GM12878 (cell line): Measurements from ENCODE around the gene BORCS6. TPM values are rescaled to one million over a fixed set of nuclear protein-coding genes. Genes with fewer than 3 reads are reported as not detected.

ENCODE experiments used
- CBX3 ChIP-seq: fragments of 200-600 bp; sonication (generic); IDR thresholded peaks from 2 replicates; pipeline ENCODE4 v1.6.1; 2016; ENCODE audit warnings: low read depth, borderline replicate concordance
- HSF1 ChIP-seq: fragments of 150-350 bp; IDR thresholded peaks from 2 replicates; pipeline ENCODE4 v1.6.1; 2014; ENCODE audit warnings: mild to moderate bottlenecking, low read depth, low read length
- IKZF1 ChIP-seq: fragments of 450-650 bp; conservative IDR thresholded peaks from 2 replicates; pipeline ENCODE4 v1.6.1; 2017; ENCODE audit warnings: antibody characterized with exemption, mild to moderate bottlenecking
- IRF4 ChIP-seq: IDR thresholded peaks from 2 replicates; pipeline ENCODE4 v1.6.1; 2011; ENCODE audit warnings: low read depth, low read length
- PAX5 ChIP-seq: IDR thresholded peaks from 2 replicates; pipeline ENCODE4 v1.6.1; 2011; ENCODE audit warnings: low read depth, low read length, borderline replicate concordance
- PAX8 ChIP-seq: fragments of 450-650 bp; IDR thresholded peaks from 2 replicates; pipeline ENCODE4 v1.6.1; 2017; ENCODE audit warnings: mild to moderate bottlenecking, moderate library complexity
- RELA ChIP-seq: fragments of 450-650 bp; IDR thresholded peaks from 2 replicates; pipeline ENCODE4 v1.8.0; 2014; ENCODE audit warnings: borderline replicate concordance; ENCODE audit not compliant: partially characterized antibody
- REST ChIP-seq: IDR thresholded peaks from 2 replicates; pipeline ENCODE4 v1.6.1; 2012; ENCODE audit warnings: mild to moderate bottlenecking, low read depth, low read length
- SPI1 ChIP-seq: IDR thresholded peaks from 2 replicates; pipeline ENCODE4 v1.6.1; 2011; ENCODE audit warnings: low read depth, mild to moderate bottlenecking, low read length, moderate library complexity, borderline replicate concordance; ENCODE audit not compliant: insufficient read depth
- TBL1XR1 ChIP-seq: IDR thresholded peaks from 2 replicates; pipeline ENCODE4 v1.6.1; 2012; ENCODE audit warnings: low read depth, low read length, improper control_type of control experiment
- ZBTB4 ChIP-seq: fragments of 450-650 bp; formaldehyde crosslinking; IDR thresholded peaks from 2 replicates; pipeline ENCODE4 v1.4.0; 2022; ENCODE audit warnings: mild to moderate bottlenecking, moderate library complexity
- ZNF24 ChIP-seq: fragments of 450-650 bp; IDR thresholded peaks from 2 replicates; pipeline ENCODE4 v1.6.1; 2017; ENCODE audit warnings: antibody characterized with exemption, mild to moderate bottlenecking
- ZSCAN29 ChIP-seq: fragments of 450-650 bp; IDR thresholded peaks from 2 replicates; pipeline ENCODE4 v1.6.1; 2017; ENCODE audit warnings: mild to moderate bottlenecking, moderate library complexity
- polyA plus RNA-seq, 11 experiments: library from polyadenylated mRNA; depleted of rRNA in 4 of 11; unstranded in 6 of 11; stranded (reverse) in 5 of 11; fragments of >200 nt; fragmentation: Nextera tagmentation in 4 of 11; fragmentation: Illumina TruSeq in 1 of 11; extraction: Ambion mirVana in 4 of 11; extraction: Trizol in 1 of 11; gene quantifications; 1 replicate in 1 of 11; 2 replicates in 10 of 11; pipeline versions ENCODE4 v1.2.1 to v1.2.3, GENCODE V29; 2011 to 2016; ENCODE audit warnings: inconsistent platforms in 2 of 11, missing spikeins in 2 of 11, low read depth in 1 of 11
- total RNA-seq, 4 experiments: library from RNA; depleted of rRNA in 3 of 4; stranded (reverse); fragments of >200 nt in 3 of 4; fragmentation: Illumina TruSeq in 1 of 4; extraction: Trizol in 1 of 4; gene quantifications; 2 replicates each; pipeline versions ENCODE4 v1.2.1 to v1.2.3, GENCODE V29; 2013 to 2021
- TF ChIP-seq, protein P1 (sequence below): fragments of 450-650 bp; IDR thresholded peaks from 2 replicates; pipeline ENCODE4 v1.6.1; 2014; ENCODE audit warnings: mild to moderate bottlenecking
- TF ChIP-seq, protein P2 (sequence below): fragments of 450-650 bp; IDR thresholded peaks from 2 replicates; pipeline ENCODE4 v1.6.1; 2017; ENCODE audit warnings: mild to moderate bottlenecking, moderate library complexity

BORCS6 gene
- total and polyA plus RNA-seq, 10 of the 15 experiments (the other 5 are each of a cell fraction or from before 2014, with no cell fraction given): 0.37 to 14.1 (median 6.7) TPM

GRCh38 chr17:8151120-8151640, 38.8 kb downstream of the BORCS6 start (continued):
- TF ChIP-seq, protein P1, sequence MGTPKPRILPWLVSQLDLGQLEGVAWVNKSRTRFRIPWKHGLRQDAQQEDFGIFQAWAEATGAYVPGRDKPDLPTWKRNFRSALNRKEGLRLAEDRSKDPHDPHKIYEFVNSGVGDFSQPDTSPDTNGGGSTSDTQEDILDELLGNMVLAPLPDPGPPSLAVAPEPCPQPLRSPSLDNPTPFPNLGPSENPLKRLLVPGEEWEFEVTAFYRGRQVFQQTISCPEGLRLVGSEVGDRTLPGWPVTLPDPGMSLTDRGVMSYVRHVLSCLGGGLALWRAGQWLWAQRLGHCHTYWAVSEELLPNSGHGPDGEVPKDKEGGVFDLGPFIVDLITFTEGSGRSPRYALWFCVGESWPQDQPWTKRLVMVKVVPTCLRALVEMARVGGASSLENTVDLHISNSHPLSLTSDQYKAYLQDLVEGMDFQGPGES: no peak
- TF ChIP-seq ZBTB4 (CRISPR knock-in tag) (no peak), PAX5 (peak; percentile 72; the same call in 1 of the 2 replicates), RELA (peak; percentile 79), CBX3 (no peak), ZSCAN29 (no peak), TBL1XR1 (no peak; the same call in 1 of the 2 replicates), REST (no peak), SPI1 (no peak; the same call in 1 of the 2 replicates), PAX8 (no peak), IRF4 (peak; percentile 60; the same call in 1 of the 2 replicates), IKZF1 (peak; percentile 94), HSF1 (no peak), ZNF24 (no peak)
- TF ChIP-seq, protein P2, sequence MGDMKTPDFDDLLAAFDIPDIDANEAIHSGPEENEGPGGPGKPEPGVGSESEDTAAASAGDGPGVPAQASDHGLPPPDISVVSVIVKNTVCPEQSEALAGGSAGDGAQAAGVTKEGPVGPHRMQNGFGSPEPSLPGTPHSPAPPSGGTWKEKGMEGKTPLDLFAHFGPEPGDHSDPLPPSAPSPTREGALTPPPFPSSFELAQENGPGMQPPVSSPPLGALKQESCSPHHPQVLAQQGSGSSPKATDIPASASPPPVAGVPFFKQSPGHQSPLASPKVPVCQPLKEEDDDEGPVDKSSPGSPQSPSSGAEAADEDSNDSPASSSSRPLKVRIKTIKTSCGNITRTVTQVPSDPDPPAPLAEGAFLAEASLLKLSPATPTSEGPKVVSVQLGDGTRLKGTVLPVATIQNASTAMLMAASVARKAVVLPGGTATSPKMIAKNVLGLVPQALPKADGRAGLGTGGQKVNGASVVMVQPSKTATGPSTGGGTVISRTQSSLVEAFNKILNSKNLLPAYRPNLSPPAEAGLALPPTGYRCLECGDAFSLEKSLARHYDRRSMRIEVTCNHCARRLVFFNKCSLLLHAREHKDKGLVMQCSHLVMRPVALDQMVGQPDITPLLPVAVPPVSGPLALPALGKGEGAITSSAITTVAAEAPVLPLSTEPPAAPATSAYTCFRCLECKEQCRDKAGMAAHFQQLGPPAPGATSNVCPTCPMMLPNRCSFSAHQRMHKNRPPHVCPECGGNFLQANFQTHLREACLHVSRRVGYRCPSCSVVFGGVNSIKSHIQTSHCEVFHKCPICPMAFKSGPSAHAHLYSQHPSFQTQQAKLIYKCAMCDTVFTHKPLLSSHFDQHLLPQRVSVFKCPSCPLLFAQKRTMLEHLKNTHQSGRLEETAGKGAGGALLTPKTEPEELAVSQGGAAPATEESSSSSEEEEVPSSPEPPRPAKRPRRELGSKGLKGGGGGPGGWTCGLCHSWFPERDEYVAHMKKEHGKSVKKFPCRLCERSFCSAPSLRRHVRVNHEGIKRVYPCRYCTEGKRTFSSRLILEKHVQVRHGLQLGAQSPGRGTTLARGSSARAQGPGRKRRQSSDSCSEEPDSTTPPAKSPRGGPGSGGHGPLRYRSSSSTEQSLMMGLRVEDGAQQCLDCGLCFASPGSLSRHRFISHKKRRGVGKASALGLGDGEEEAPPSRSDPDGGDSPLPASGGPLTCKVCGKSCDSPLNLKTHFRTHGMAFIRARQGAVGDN: peak; percentile 26; the same call in 1 of the 2 replicates
